DLD1 (cell line): ENCODE results near the gene GPC2.
"Not testable (repeated sequence)": the region's sequence is repeated elsewhere in the genome, so short reads cannot be mapped to it uniquely, and the experiment has no call there.

Experiments
- in situ Hi-C: cut with HindIII; loops from 2 replicates; pipeline ENCODE4 v1.10.0; 2017; ENCODE audit warnings: low sequenced_read_pairs

The GPC2 gene

GRCh38 chr7:100200693-100201092 lies 23.5 kb upstream of the GPC2 start:
- in situ Hi-C loops, result no loop called here

- in situ Hi-C loops, result no loop called here
Observed at GRCh38 chr7:100198266-100198665, 21.1 kb upstream of the GPC2 start.

GRCh38 chr7:100195901-100196322 lies 18.7 kb upstream of the GPC2 start:
- in situ Hi-C loops, result not testable (repeated sequence)

- in situ Hi-C loops, result no loop called here
Observed at GRCh38 chr7:100195222-100195621, 18.0 kb upstream of the GPC2 start.

GRCh38 chr7:100192969-100193368 lies 15.8 kb upstream of the GPC2 start:
- in situ Hi-C loops, result no loop called here

- in situ Hi-C loops, result not testable (repeated sequence)
Observed at GRCh38 chr7:100192281-100192862, 15.2 kb upstream of the GPC2 start.

- in situ Hi-C loops, result no loop called here
Observed at GRCh38 chr7:100191775-100192174, 14.6 kb upstream of the GPC2 start.

GRCh38 chr7:100190048-100190711 lies 13.0 kb upstream of the GPC2 start:
- in situ Hi-C loops, result no loop called here

- in situ Hi-C loops, result no loop called here
Observed at GRCh38 chr7:100189061-100189460, 11.9 kb upstream of the GPC2 start.

GRCh38 chr7:100185726-100186125 lies 8.5 kb upstream of the GPC2 start:
- in situ Hi-C loops, result no loop called here

GRCh38 chr7:100183090-100183489 lies 5.9 kb upstream of the GPC2 start:
- in situ Hi-C loops, result not testable (repeated sequence)

- in situ Hi-C loops, result not testable (repeated sequence)
Observed at GRCh38 chr7:100182616-100183015, 5.4 kb upstream of the GPC2 start.

- in situ Hi-C loops, result not testable (repeated sequence)
Observed at GRCh38 chr7:100180084-100180483, 2.9 kb upstream of the GPC2 start.

GRCh38 chr7:100176096-100177044 lies 811 bp downstream of the GPC2 start:
- in situ Hi-C loops, result no loop called here

GRCh38 chr7:100175296-100175935 lies 1.8 kb downstream of the GPC2 start:
- in situ Hi-C loops, result no loop called here

- in situ Hi-C loops, result no loop called here
Observed at GRCh38 chr7:100174582-100174981, 2.6 kb downstream of the GPC2 start.

GRCh38 chr7:100173806-100174495 lies 3.2 kb downstream of the GPC2 start:
- in situ Hi-C loops, result no loop called here

- in situ Hi-C loops, result no loop called here
Observed at GRCh38 chr7:100171840-100172239, 5.3 kb downstream of the GPC2 start.

GRCh38 chr7:100171087-100171681 lies 6.0 kb downstream of the GPC2 start:
- in situ Hi-C loops, result no loop called here
